Esophagus muscularis mucosa (tissue), 3 donors: ENCODE results near the gene CHAT.

ENCODE experiments used
- CTCF ChIP-seq, 3 experiments: fragments of 200-600 bp in 2 of 3; fragments of 450-650 bp in 1 of 3; sonication (generic) in 2 of 3; IDR thresholded peaks; one replicate each; pipeline ENCODE4 v1.5.1; 2017 to 2019; ENCODE audit warnings: antibody characterized with exemption in 3 of 3, mild to moderate bottlenecking in 2 of 3, moderate library complexity in 1 of 3
- POLR2A ChIP-seq: fragments of 450-650 bp; IDR thresholded peaks from one replicate; pipeline ENCODE4 v1.6.1; 2017; ENCODE audit warnings: antibody characterized with exemption, moderate library complexity, mild to moderate bottlenecking, low read depth
- POLR2AphosphoS5 ChIP-seq, 2 donors: sonication (generic); formaldehyde crosslinking; IDR thresholded peaks; one replicate each; pipeline ENCODE4 v1.6.1; 2017; ENCODE audit warnings: antibody characterized with exemption in 2 of 2

GRCh38 chr10:49691588-49691987 lies 77.8 kb downstream of the CHAT start:
- TF ChIP-seq POLR2A = no peak
- no peak for TF ChIP-seq CTCF (IDR thresholded peaks at IDR 0.05)
- no peak for TF ChIP-seq POLR2AphosphoS5 (IDR thresholded peaks at IDR 0.05)
